ENCODE results near the gene VPS37C.
"Not testable (repeated sequence)": the region's sequence is repeated elsewhere in the genome, so short reads cannot be mapped to it uniquely, and the experiment has no call there.

GRCh38 chr11:61166331-61166730 is 5.1 kb upstream of the VPS37C start:
- TF ChIP-seq, protein P1, sequence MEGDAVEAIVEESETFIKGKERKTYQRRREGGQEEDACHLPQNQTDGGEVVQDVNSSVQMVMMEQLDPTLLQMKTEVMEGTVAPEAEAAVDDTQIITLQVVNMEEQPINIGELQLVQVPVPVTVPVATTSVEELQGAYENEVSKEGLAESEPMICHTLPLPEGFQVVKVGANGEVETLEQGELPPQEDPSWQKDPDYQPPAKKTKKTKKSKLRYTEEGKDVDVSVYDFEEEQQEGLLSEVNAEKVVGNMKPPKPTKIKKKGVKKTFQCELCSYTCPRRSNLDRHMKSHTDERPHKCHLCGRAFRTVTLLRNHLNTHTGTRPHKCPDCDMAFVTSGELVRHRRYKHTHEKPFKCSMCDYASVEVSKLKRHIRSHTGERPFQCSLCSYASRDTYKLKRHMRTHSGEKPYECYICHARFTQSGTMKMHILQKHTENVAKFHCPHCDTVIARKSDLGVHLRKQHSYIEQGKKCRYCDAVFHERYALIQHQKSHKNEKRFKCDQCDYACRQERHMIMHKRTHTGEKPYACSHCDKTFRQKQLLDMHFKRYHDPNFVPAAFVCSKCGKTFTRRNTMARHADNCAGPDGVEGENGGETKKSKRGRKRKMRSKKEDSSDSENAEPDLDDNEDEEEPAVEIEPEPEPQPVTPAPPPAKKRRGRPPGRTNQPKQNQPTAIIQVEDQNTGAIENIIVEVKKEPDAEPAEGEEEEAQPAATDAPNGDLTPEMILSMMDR (IDR thresholded peaks at IDR 0.05 in 2 of 3, conservative IDR thresholded peaks at IDR 0.05 in 1 of 3; ENCODE audit: borderline replicate concordance in 1 of 3, insufficient read depth in 1 of 3, low read depth in 2 of 3, low read length in 2 of 3): not testable (repeated sequence)
- TF ChIP-seq POLR2AphosphoS5 (IDR thresholded peaks at IDR 0.05; ENCODE audit: low read depth, low read length); ZNF274 (IDR thresholded peaks at IDR 0.05; ENCODE audit: low read depth, low read length); YY1 (IDR thresholded peaks at IDR 0.05; ENCODE audit: extremely low read depth, insufficient replicate concordance, low read depth, low read length): not testable (repeated sequence)
- TF ChIP-seq, protein P2, sequence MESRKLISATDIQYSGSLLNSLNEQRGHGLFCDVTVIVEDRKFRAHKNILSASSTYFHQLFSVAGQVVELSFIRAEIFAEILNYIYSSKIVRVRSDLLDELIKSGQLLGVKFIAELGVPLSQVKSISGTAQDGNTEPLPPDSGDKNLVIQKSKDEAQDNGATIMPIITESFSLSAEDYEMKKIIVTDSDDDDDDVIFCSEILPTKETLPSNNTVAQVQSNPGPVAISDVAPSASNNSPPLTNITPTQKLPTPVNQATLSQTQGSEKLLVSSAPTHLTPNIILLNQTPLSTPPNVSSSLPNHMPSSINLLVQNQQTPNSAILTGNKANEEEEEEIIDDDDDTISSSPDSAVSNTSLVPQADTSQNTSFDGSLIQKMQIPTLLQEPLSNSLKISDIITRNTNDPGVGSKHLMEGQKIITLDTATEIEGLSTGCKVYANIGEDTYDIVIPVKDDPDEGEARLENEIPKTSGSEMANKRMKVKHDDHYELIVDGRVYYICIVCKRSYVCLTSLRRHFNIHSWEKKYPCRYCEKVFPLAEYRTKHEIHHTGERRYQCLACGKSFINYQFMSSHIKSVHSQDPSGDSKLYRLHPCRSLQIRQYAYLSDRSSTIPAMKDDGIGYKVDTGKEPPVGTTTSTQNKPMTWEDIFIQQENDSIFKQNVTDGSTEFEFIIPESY (IDR thresholded peaks at IDR 0.05; ENCODE audit: extremely low read depth, insufficient replicate concordance, low read length): not testable (repeated sequence)

Data from HCT116 (cell line).